Neural cell (in vitro differentiated cells): Measurements from ENCODE around the gene ACE. TPM values are rescaled to one million over a fixed set of nuclear protein-coding genes. Genes with fewer than 3 reads are reported as not detected.

Experiments
- H2AFZ ChIP-seq: fragments of 200-600, 300-800 bp; sonication (generic), shearing (Covaris generic); 2 replicates; pipeline ENCODE4 v1.6.0; 2014; ENCODE audit warnings: low read depth, mild to moderate bottlenecking, antibody characterized with exemption, low read length, moderate library complexity
- H3F3A ChIP-seq: fragments of 200-600 bp; shearing (Covaris generic); 2 replicates; pipeline ENCODE4 v1.6.1; 2016; ENCODE audit warnings: mild to moderate bottlenecking, moderate library complexity, mixed read lengths, antibody characterized with exemption, low read length; ENCODE audit not compliant: insufficient read depth, poor library complexity, severe bottlenecking
- H3K27ac ChIP-seq: fragments of 200-600, 300-800 bp; sonication (generic), shearing (Covaris generic); 2 replicates; pipeline ENCODE4 v1.5.1; 2014; ENCODE audit warnings: mild to moderate bottlenecking, low read length, moderate library complexity
- H3K27me3 ChIP-seq: fragments of 300-800, 200-600 bp; sonication (generic), shearing (Covaris generic); 2 replicates; pipeline ENCODE4 v1.6.0; 2014; ENCODE audit warnings: mild to moderate bottlenecking, low read depth, low read length, moderate library complexity; ENCODE audit not compliant: insufficient read depth
- H3K36me3 ChIP-seq: fragments of 300-800, 200-600 bp; sonication (generic), shearing (Covaris generic); 2 replicates; pipeline ENCODE4 v1.5.1; 2014; ENCODE audit warnings: mild to moderate bottlenecking, antibody characterized with exemption, low read length, moderate library complexity; ENCODE audit not compliant: insufficient read depth
- H3K4me2 ChIP-seq: fragments of 300-800, 200-600 bp; sonication (generic), shearing (Covaris generic); 2 replicates; pipeline ENCODE4 v1.6.0; 2014; ENCODE audit warnings: mild to moderate bottlenecking, low read length
- H3K4me3 ChIP-seq: fragments of 300-800, 200-600 bp; sonication (generic), shearing (Covaris generic); 2 replicates; pipeline ENCODE4 v1.5.1; 2014; ENCODE audit warnings: mild to moderate bottlenecking, low read length, moderate library complexity
- H3K79me2 ChIP-seq: fragments of 200-600 bp; shearing (Covaris generic); replicated peaks from 2 replicates; pipeline ENCODE4 v1.6.0; 2014; ENCODE audit warnings: mild to moderate bottlenecking, low read length, moderate library complexity; ENCODE audit not compliant: insufficient read depth
- H3K9ac ChIP-seq: fragments of 300-800, 200-600 bp; sonication (generic), shearing (Covaris generic); 2 replicates; pipeline ENCODE4 v1.6.1; 2016; ENCODE audit warnings: mild to moderate bottlenecking, low read length, mixed read lengths
- H3K9me2 ChIP-seq: fragments of 200-600 bp; shearing (Covaris generic); 2 replicates; pipeline ENCODE4 v1.6.1; 2016; ENCODE audit warnings: mild to moderate bottlenecking, low read length, mixed read lengths; ENCODE audit not compliant: insufficient read depth
- H3K9me3 ChIP-seq: fragments of 200-600, 300-800 bp; sonication (generic), shearing (Covaris generic); 2 replicates; pipeline ENCODE4 v1.6.1; 2016; ENCODE audit warnings: mild to moderate bottlenecking, mixed run types, low read length, moderate library complexity, mixed read lengths
- H4K20me1 ChIP-seq: fragments of 200-600 bp; shearing (Covaris generic); 2 replicates; pipeline ENCODE4 v1.6.1; 2016; ENCODE audit warnings: mild to moderate bottlenecking, mixed run types; ENCODE audit not compliant: insufficient read depth
- EP300 ChIP-seq: fragments of 450-650 bp; conservative IDR thresholded peaks from 2 replicates; pipeline ENCODE4 v1.6.1; 2014; ENCODE audit warnings: antibody characterized with exemption, mild to moderate bottlenecking, moderate library complexity; ENCODE audit not compliant: poor library complexity, severe bottlenecking
- EZH2 ChIP-seq: fragments of 200-600, 300-800 bp; shearing (Covaris generic), sonication (generic); IDR thresholded peaks from 2 replicates; pipeline ENCODE4 v1.6.1; 2014; ENCODE audit warnings: antibody characterized with exemption, low read length, borderline replicate concordance, mild to moderate bottlenecking; ENCODE audit not compliant: insufficient read depth, poor library complexity, severe bottlenecking
- MXI1 ChIP-seq: fragments of 450-650 bp; conservative IDR thresholded peaks from 2 replicates; pipeline ENCODE4 v1.6.1; 2014; ENCODE audit warnings: antibody characterized with exemption, mild to moderate bottlenecking; ENCODE audit not compliant: poor library complexity, severe bottlenecking
- POLR2AphosphoS5 ChIP-seq: IDR thresholded peaks from 2 replicates; pipeline ENCODE4 v1.6.1; 2012
- RAD21 ChIP-seq: fragments of 450-650 bp; conservative IDR thresholded peaks from 2 replicates; pipeline ENCODE4 v1.6.1; 2014; ENCODE audit warnings: antibody characterized with exemption, mild to moderate bottlenecking, moderate library complexity
- SMC3 ChIP-seq: fragments of 450-650 bp; conservative IDR thresholded peaks from 2 replicates; pipeline ENCODE4 v1.6.1; 2014; ENCODE audit warnings: antibody characterized with exemption, mild to moderate bottlenecking, moderate library complexity; ENCODE audit not compliant: poor library complexity
- TAF1 ChIP-seq: IDR thresholded peaks from 2 replicates; pipeline ENCODE4 v1.6.1; 2012; ENCODE audit warnings: low read depth
- polyA plus RNA-seq: library from polyadenylated mRNA; depleted of rRNA; stranded (reverse); fragments of >200 nt; gene quantifications from 2 replicates; pipeline ENCODE4 v1.2.3, GENCODE V29; 2014
- TF ChIP-seq, protein P1 (sequence below): fragments of 450-650 bp; IDR thresholded peaks from 2 replicates; pipeline ENCODE4 v1.5.1; 2014; ENCODE audit warnings: antibody characterized with exemption, mild to moderate bottlenecking, moderate library complexity; ENCODE audit not compliant: poor library complexity, severe bottlenecking
- TF ChIP-seq, protein P2 (sequence below): IDR thresholded peaks from 2 replicates; pipeline ENCODE4 v1.6.1; 2012; ENCODE audit warnings: borderline replicate concordance

ACE gene
- polyA plus RNA-seq, 1 donor from 2014 or later, result 1.5 TPM

DNA sequence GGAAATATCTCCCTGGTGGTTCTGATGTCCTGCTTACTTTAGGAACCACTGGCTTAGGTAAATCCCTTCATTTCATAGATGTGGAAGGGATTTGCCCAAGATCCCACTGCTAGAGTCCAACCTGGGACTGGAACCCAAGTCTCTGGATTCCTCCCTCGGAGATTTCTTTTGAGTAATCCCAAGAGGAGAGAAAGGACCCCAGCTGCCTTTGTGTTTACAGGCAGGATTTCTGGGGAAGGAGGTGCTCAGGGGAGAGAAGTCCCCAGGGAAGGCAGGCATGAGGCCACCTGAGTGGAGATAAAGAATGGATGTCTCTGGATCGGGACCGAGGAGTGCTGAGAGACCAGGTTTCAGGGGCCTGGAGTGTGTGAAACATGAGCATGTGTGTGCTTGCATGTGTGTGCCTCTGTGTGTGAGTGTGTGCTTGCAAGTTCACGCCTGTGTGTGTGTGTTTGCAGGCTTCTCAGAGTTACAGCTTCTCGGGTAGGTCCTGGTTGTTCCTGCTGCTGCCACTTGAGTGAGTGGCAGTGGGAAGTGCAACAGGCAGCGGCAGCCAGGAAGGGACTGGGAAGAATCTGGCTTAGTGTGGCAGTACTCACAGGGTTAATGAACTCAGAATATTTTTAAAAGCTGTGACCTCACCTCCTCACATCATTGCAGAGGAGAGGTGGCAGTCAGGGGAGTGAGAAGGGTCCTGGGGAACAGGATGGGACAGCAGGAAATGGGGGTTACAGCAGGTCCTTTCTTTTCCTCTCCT lies 48.5 kb downstream of the ACE start:
- Histone ChIP-seq H3K4me3 (no peak overlapping the region), H3K9me3 (no peaks in the 10 kb centered on the region), H3K36me3 (no peaks in the 10 kb centered on the region), H3K27me3 (peaks cover 43% of the 10 kb centered on the region), H3K27ac (no peak overlapping the region), H4K20me1 (no peaks in the 10 kb centered on the region), H3K4me2 (no peak overlapping the region), H2AFZ (no peak overlapping the region), H3F3A (no peaks in the 10 kb centered on the region), H3K9me2 (no peaks in the 10 kb centered on the region), H3K79me2 (no peaks in the 10 kb centered on the region), H3K9ac (no peak overlapping the region)
- TF ChIP-seq MXI1 (no peak), EP300 (no peak), SMC3 (no peak), POLR2AphosphoS5 (no peak), EZH2 (no peak), TAF1 (no peak), RAD21 (no peak)
- TF ChIP-seq, protein P1, sequence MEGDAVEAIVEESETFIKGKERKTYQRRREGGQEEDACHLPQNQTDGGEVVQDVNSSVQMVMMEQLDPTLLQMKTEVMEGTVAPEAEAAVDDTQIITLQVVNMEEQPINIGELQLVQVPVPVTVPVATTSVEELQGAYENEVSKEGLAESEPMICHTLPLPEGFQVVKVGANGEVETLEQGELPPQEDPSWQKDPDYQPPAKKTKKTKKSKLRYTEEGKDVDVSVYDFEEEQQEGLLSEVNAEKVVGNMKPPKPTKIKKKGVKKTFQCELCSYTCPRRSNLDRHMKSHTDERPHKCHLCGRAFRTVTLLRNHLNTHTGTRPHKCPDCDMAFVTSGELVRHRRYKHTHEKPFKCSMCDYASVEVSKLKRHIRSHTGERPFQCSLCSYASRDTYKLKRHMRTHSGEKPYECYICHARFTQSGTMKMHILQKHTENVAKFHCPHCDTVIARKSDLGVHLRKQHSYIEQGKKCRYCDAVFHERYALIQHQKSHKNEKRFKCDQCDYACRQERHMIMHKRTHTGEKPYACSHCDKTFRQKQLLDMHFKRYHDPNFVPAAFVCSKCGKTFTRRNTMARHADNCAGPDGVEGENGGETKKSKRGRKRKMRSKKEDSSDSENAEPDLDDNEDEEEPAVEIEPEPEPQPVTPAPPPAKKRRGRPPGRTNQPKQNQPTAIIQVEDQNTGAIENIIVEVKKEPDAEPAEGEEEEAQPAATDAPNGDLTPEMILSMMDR, result no peak
- TF ChIP-seq, protein P2, sequence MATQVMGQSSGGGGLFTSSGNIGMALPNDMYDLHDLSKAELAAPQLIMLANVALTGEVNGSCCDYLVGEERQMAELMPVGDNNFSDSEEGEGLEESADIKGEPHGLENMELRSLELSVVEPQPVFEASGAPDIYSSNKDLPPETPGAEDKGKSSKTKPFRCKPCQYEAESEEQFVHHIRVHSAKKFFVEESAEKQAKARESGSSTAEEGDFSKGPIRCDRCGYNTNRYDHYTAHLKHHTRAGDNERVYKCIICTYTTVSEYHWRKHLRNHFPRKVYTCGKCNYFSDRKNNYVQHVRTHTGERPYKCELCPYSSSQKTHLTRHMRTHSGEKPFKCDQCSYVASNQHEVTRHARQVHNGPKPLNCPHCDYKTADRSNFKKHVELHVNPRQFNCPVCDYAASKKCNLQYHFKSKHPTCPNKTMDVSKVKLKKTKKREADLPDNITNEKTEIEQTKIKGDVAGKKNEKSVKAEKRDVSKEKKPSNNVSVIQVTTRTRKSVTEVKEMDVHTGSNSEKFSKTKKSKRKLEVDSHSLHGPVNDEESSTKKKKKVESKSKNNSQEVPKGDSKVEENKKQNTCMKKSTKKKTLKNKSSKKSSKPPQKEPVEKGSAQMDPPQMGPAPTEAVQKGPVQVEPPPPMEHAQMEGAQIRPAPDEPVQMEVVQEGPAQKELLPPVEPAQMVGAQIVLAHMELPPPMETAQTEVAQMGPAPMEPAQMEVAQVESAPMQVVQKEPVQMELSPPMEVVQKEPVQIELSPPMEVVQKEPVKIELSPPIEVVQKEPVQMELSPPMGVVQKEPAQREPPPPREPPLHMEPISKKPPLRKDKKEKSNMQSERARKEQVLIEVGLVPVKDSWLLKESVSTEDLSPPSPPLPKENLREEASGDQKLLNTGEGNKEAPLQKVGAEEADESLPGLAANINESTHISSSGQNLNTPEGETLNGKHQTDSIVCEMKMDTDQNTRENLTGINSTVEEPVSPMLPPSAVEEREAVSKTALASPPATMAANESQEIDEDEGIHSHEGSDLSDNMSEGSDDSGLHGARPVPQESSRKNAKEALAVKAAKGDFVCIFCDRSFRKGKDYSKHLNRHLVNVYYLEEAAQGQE, result no peak

DNA sequence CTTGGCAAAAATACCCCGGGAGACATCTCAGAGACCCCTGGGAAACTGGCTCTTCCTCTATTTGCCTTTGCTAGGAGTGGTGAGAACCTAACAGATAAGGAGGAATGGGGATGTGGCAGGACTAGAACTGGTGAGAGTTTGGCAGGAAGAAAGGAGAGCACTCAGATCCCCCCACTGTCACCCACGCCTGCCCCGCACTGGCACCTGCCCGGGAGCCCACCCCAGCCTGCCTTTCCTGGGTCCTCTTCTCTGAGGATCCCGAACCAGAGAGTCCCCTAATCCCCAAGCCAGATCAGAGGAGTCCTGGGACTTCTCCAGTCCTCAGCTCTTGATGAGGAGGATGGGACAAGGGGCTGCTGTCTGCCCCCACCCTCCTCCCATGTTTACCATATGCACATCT lies 50.0 kb downstream of the ACE start:
- Histone ChIP-seq H3F3A (no peaks in the 10 kb centered on the region), H3K9me3 (no peaks in the 10 kb centered on the region), H3K9me2 (no peaks in the 10 kb centered on the region), H4K20me1 (no peaks in the 10 kb centered on the region), H3K79me2 (no peaks in the 10 kb centered on the region), H3K4me3 (no peak overlapping the region), H3K36me3 (no peaks in the 10 kb centered on the region), H3K27ac (no peak overlapping the region), H3K4me2 (no peak overlapping the region), H2AFZ (no peak overlapping the region), H3K27me3 (peaks cover 32% of the 10 kb centered on the region), H3K9ac (no peak overlapping the region)
- TF ChIP-seq, protein P2, result no peak
- TF ChIP-seq MXI1 (no peak), TAF1 (no peak), EZH2 (no peak), RAD21 (no peak), EP300 (no peak), POLR2AphosphoS5 (no peak), SMC3 (no peak)
- TF ChIP-seq, protein P1, result no peak
